ENCODE measurements around the gene TJP1.
"Not testable (repeated sequence)": the region's sequence is repeated elsewhere in the genome, so short reads cannot be mapped to it uniquely, and the experiment has no call there.

Gene TJP1

GRCh38 chr15:29678504-29679034 is 143.7 kb downstream of the TJP1 start:
- intact Hi-C loops (cut with DNase I; ENCODE audit: low total_unique reads), result loop anchor here (10.0 kb wide), 1 partner anchor 266 kb away; no protein-coding TSS in a partner anchor

GRCh38 chr15:29677871-29678461 is 144.3 kb downstream of the TJP1 start:
- intact Hi-C loops (cut with DNase I; ENCODE audit: low total_unique reads), result loop anchor here (10.0 kb wide), 1 partner anchor 267 kb away; no protein-coding TSS in a partner anchor
- H3K36me3 ChIP-seq, result no peaks in the 10 kb centered on the region
- no peak for DNase-seq
- H3K27me3 ChIP-seq, result peaks cover 0 to 4% of the 10 kb centered on the region in 2 donors
- no peaks in the 10 kb centered on the region for H3K9me3 ChIP-seq
- H3K4me3 ChIP-seq, result no peak overlapping the region
- H3K27ac ChIP-seq, result no peak overlapping the region
- TF ChIP-seq CTCF (IDR thresholded peaks at IDR 0.05), result no peak
- peaks cover 0 to 14% (median 8%) of the 10 kb centered on the region in 4 donors for H3K4me1 ChIP-seq

More at GRCh38 chr15:29678504-29679034, 143.7 kb downstream of the TJP1 start:
- Histone ChIP-seq H3K36me3 (no peaks in the 10 kb centered on the region), H3K9me3 (no peaks in the 10 kb centered on the region), H3K4me1 (peaks cover 0 to 14% (median 8%) of the 10 kb centered on the region in 4 donors), H3K27me3 (peaks cover 0 to 4% of the 10 kb centered on the region in 2 donors), H3K4me3 (no peak overlapping the region), H3K27ac (no peak overlapping the region)
- no peak for TF ChIP-seq CTCF (IDR thresholded peaks at IDR 0.05)
- no peak for DNase-seq

DNA sequence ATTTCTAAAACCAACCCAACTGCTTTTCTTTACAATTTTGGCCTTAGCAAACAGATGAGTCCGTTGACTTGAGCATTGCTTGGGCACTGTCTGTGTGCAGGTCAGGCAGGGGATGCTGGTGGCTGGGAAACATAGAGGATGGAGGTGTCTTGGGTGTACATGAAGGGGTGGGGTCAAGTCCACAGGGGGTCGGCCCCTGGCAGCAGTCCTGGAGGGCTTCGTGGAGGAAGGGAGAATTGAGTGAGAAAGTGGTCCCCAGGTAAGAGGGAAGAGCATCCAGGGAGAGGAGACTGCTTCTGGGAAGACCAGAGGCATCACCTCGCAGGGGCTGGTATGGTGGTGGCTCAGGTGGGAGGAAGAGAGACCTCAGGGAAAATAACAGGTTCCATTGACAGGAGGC is 144.8 kb downstream of the TJP1 start:
- no peak for DNase-seq
- Histone ChIP-seq H3K4me1 (peaks cover 0 to 14% (median 8%) of the 10 kb centered on the region in 4 donors), H3K4me3 (no peak overlapping the region), H3K27ac (no peak overlapping the region), H3K36me3 (no peaks in the 10 kb centered on the region), H3K27me3 (peaks cover 0 to 4% of the 10 kb centered on the region in 2 donors), H3K9me3 (no peaks in the 10 kb centered on the region)
- intact Hi-C loops (cut with DNase I; ENCODE audit: low total_unique reads), result loop anchor here (10.0 kb wide), 1 partner anchor 267 kb away; no protein-coding TSS in a partner anchor
- TF ChIP-seq CTCF (IDR thresholded peaks at IDR 0.05), result no peak

DNA sequence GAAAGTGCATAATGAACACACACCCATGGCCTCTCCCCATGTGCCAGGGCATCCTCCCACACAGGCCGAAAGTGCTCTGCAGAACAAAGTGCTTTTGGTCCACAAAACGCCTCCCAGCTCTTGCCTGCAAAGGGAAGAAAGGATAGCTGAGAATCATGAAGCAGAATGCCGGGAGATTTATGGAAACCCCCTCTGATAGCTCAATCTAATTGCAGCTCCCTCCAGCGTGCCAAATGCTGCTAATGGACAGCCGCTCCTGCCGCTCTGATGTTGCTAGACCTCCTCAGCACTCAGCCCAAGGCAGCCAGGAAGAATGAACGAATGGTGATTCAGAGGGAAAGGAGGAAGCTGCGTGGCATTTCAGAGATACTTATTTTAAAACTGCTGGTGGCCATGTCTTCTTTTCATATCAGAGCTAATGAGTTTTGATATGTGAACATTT is 145.3 kb downstream of the TJP1 start:
- H3K36me3 ChIP-seq, result no peaks in the 10 kb centered on the region
- H3K4me3 ChIP-seq, result no peak overlapping the region
- intact Hi-C loops (cut with DNase I; ENCODE audit: low total_unique reads), result loop anchor here (10.0 kb wide), 1 partner anchor 268 kb away; no protein-coding TSS in a partner anchor
- H3K27me3 ChIP-seq, result peaks cover 0 to 4% of the 10 kb centered on the region in 2 donors
- H3K9me3 ChIP-seq, result no peaks in the 10 kb centered on the region
- H3K27ac ChIP-seq, result no peak overlapping the region
- no peak for TF ChIP-seq CTCF (IDR thresholded peaks at IDR 0.05)
- H3K4me1 ChIP-seq, result peaks cover 0 to 14% (median 8%) of the 10 kb centered on the region in 4 donors
- no peak for DNase-seq

DNA sequence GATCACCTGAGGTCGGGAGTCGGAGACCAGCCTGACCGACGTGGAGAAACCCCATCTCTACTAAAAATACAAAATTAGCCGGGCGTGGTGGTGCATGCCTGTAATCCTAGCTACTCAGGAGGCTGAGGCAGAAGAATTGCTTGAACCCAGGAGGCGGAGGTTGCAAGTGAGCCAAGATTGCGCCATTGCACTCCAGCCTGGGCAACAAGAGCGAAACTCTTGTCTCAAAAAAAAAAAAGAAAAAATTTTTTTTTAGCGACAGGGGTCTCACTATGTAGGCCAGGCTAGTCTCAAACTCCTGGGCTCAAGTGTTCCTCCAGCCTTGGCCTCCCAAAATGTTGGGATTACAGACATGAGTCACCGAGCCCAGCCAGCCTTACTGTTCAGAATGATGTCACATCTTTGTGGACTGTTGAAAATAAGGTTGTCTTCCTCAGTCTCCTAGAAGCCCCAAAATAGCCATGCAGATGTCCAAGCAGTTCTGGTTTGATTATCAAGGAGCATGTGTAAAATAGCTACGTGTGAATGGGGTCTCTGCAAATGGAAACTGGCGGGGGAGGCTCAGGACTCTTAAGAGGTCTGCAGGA is 145.8 kb downstream of the TJP1 start:
- not testable (repeated sequence) for DNase-seq, H3K4me3 ChIP-seq, H3K9me3 ChIP-seq, H3K36me3 ChIP-seq, H3K27me3 ChIP-seq, H3K27ac ChIP-seq
- H3K4me1 ChIP-seq, result peaks cover 0 to 17% (median 8%) of the 10 kb centered on the region in 4 donors
- intact Hi-C loops (cut with DNase I; ENCODE audit: low total_unique reads), result loop anchor here (10.0 kb wide), 1 partner anchor 268 kb away; no protein-coding TSS in a partner anchor

All from tibial artery (tissue), 4 donors.